Fibroblast of villous mesenchyme (primary cell): Measurements from ENCODE around the gene PLEKHD1. TPM values are rescaled to one million over a fixed set of nuclear protein-coding genes. Genes with fewer than 3 reads are reported as not detected.

Experiments used
- DNase-seq: peaks from one replicate; pipeline ENCODE4 v3.0.0-alpha.2; 2010; ENCODE audit warnings: low read depth
- H3K4me3 ChIP-seq: 2 replicates; pipeline ENCODE4 v1.5.1; 2011; ENCODE audit warnings: low read depth, mild to moderate bottlenecking, low read length
- total RNA-seq: library from RNA; depleted of rRNA; stranded (reverse); fragments of >200 nt; gene quantifications from 2 replicates; pipeline ENCODE4 v1.2.3, GENCODE V29; 2012
- TF ChIP-seq, protein P1 (sequence below): IDR thresholded peaks from 2 replicates; pipeline ENCODE4 v1.5.1; 2012; ENCODE audit warnings: low read depth, mild to moderate bottlenecking, low read length; ENCODE audit not compliant: insufficient read depth

The PLEKHD1 gene
- total RNA-seq, 1 donor = not detected

DNA sequence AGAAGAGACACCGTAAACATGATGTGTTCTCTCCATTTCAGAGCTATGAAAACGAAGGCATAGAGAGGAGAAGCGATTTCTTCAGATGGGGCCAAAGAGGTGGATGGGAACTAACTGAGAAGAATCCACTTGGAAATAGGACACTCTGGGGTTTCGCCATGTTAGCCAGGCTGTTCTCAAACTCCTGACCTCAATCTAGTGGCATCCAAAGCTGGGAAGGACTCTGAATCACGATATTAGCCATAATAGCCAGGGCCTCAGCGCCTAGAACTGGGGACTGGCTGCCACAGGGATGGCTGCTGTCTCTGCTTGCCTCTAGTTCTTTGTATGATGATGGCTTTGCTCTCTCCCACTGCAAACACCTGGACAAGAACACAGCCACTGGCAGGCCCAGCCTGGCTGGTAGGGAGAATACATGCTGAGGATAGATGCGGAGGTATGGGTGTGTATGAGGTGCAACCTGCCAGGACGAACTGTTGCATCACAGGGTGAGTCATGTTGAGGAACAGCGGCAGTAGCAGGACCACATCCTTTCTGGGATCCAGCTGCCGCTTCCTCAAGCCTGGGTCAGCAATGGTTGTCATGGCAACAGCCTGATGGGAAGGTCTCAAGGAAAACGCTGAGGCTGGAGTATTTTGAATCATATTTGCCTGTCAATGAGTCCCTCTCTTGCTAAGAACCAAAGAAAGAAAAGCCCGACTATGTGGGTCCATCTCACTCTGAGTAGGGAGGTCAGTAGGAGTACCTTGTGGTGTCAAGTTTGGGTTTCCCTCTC, 59.0 kb downstream of the PLEKHD1 start:
- TF ChIP-seq, protein P1, sequence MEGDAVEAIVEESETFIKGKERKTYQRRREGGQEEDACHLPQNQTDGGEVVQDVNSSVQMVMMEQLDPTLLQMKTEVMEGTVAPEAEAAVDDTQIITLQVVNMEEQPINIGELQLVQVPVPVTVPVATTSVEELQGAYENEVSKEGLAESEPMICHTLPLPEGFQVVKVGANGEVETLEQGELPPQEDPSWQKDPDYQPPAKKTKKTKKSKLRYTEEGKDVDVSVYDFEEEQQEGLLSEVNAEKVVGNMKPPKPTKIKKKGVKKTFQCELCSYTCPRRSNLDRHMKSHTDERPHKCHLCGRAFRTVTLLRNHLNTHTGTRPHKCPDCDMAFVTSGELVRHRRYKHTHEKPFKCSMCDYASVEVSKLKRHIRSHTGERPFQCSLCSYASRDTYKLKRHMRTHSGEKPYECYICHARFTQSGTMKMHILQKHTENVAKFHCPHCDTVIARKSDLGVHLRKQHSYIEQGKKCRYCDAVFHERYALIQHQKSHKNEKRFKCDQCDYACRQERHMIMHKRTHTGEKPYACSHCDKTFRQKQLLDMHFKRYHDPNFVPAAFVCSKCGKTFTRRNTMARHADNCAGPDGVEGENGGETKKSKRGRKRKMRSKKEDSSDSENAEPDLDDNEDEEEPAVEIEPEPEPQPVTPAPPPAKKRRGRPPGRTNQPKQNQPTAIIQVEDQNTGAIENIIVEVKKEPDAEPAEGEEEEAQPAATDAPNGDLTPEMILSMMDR = no peak
- peak; percentile 69 for DNase-seq
- H3K4me3 ChIP-seq = no peak overlapping the region

GRCh38 chr14:69547701-69548348, 63.3 kb downstream of the PLEKHD1 start:
- DNase-seq = no peak
- TF ChIP-seq, protein P1 = peak; percentile 62
- H3K4me3 ChIP-seq = no peak overlapping the region

- H3K4me3 ChIP-seq = no peak overlapping the region
- no peak for DNase-seq
- TF ChIP-seq, protein P1 = no peak
Observed at GRCh38 chr14:69548566-69548965, 64.0 kb downstream of the PLEKHD1 start.

GRCh38 chr14:69551511-69551910, 67.0 kb downstream of the PLEKHD1 start:
- DNase-seq = no peak
- TF ChIP-seq, protein P1 = no peak
- H3K4me3 ChIP-seq = no peak overlapping the region

- peak; percentile 76 for DNase-seq
- H3K4me3 ChIP-seq = no peak overlapping the region
- TF ChIP-seq, protein P1 = no peak
Observed at GRCh38 chr14:69553252-69553651, 68.7 kb downstream of the PLEKHD1 start.

DNA sequence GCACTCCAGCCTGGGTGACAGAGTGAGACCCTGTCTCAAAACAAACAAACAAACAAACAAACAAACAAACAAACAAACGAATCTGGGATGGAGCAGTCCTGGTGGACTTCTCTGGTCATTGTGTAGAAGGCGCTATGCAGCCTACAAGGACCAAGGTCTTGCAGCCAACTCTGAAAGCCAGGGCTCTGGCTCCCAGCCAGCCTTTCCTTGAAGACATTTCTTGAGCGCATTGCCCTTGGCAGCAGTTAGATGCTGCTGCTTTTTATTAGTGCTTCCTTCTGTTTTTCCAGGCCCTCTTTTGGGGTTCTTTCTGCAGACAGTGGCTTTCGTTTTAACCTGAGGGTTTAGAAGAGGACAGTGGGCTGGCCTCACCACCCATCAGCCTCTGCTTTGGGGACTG, 70.0 kb downstream of the PLEKHD1 start:
- TF ChIP-seq, protein P1 = no peak
- H3K4me3 ChIP-seq = no peak overlapping the region
- DNase-seq = no peak

DNA sequence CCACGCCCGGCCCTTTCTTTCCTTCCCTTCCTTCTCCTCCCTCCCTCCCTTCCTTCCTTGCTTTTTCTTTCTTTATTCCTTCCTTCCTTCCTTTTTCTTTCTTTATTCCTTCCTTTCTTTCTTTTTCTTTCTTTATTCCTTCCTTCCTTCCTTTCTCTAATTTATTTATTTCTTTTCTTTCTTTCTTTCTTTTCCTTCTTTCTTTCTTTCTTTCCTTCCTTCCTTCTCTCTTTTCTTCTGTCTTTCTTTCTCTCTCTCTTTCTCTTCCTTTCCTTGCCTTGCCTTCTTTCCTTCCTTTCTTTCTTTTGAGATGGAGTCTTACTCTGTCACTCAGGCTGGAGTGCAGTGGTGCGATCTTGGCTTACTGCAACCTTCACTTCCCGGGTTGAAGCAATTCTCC, 74.2 kb downstream of the PLEKHD1 start:
- TF ChIP-seq, protein P1 = no peak
- no peak overlapping the region for H3K4me3 ChIP-seq
- DNase-seq = no peak
